G401.6 (cell line): ENCODE results near the gene NFX1.
"Not testable (repeated sequence)": the region's sequence is repeated elsewhere in the genome, so short reads cannot be mapped to it uniquely, and the experiment has no call there.

Experiments used
- FAIRE-seq: peaks from 2 replicates; lab custom pipeline; 2012; peaks lifted over from hg19 to GRCh38; lab: Jason Lieb, UNC

Gene NFX1

GRCh38 chr9:33391111-33391771 lies 100.9 kb downstream of the NFX1 start:
- FAIRE-seq, result not testable (repeated sequence)

- FAIRE-seq, result not testable (repeated sequence)
Measured at GRCh38 chr9:33392591-33393021, 102.3 kb downstream of the NFX1 start.

GRCh38 chr9:33393581-33393980 lies 103.3 kb downstream of the NFX1 start:
- FAIRE-seq, result no peak

- not testable (repeated sequence) for FAIRE-seq
Measured at GRCh38 chr9:33393986-33394385, 103.7 kb downstream of the NFX1 start.

- FAIRE-seq, result not testable (repeated sequence)
Measured at GRCh38 chr9:33395159-33395879, 105.0 kb downstream of the NFX1 start.

- FAIRE-seq, result not testable (repeated sequence)
Measured at GRCh38 chr9:33397801-33398200, 107.5 kb downstream of the NFX1 start.

- not testable (repeated sequence) for FAIRE-seq
Measured at GRCh38 chr9:33399047-33399446, 108.7 kb downstream of the NFX1 start.

GRCh38 chr9:33401809-33402208 lies 111.5 kb downstream of the NFX1 start:
- FAIRE-seq, result not testable (repeated sequence)

GRCh38 chr9:33402371-33402770 lies 112.1 kb downstream of the NFX1 start, which contains the start of gene AQP7:
TSS of gene AQP7 (minus strand) at chr9:33402568. CDS start at chr9:33401262, 1,306 bp downstream.
- FAIRE-seq, result not testable (repeated sequence)

- no peak for FAIRE-seq
Measured at GRCh38 chr9:33403941-33404787, 113.8 kb downstream of the NFX1 start.

GRCh38 chr9:33404788-33405362 lies 114.6 kb downstream of the NFX1 start:
- no peak for FAIRE-seq

GRCh38 chr9:33407061-33407460 lies 116.7 kb downstream of the NFX1 start:
- FAIRE-seq, result no peak

GRCh38 chr9:33408087-33408486 lies 117.8 kb downstream of the NFX1 start:
- no peak for FAIRE-seq

GRCh38 chr9:33414268-33414667 lies 124.0 kb downstream of the NFX1 start:
- FAIRE-seq, result no peak

GRCh38 chr9:33414889-33415500 lies 124.7 kb downstream of the NFX1 start:
- no peak for FAIRE-seq

- no peak for FAIRE-seq
Measured at GRCh38 chr9:33415501-33416038, 125.3 kb downstream of the NFX1 start.

GRCh38 chr9:33416996-33417395 lies 126.7 kb downstream of the NFX1 start:
- no peak for FAIRE-seq

GRCh38 chr9:33418090-33418489 lies 127.8 kb downstream of the NFX1 start:
- no peak for FAIRE-seq

GRCh38 chr9:33419708-33420303 lies 129.5 kb downstream of the NFX1 start:
- no peak for FAIRE-seq
